Progenitor cell of endocrine pancreas (in vitro differentiated cells): ENCODE data around the gene SYT1. TPM values are rescaled to one million over a fixed set of nuclear protein-coding genes. Genes with fewer than 3 reads are reported as not detected.
A peak's percentile ranks its signal among the peaks of the same experiment; 100 is the strongest.
"Not testable (repeated sequence)": the region's sequence is repeated elsewhere in the genome, so short reads cannot be mapped to it uniquely, and the experiment has no call there.

Experiments
- DNase-seq: peaks from one replicate; pipeline ENCODE4 v3.0.0; 2021; ENCODE audit warnings: low spot score; ENCODE audit not compliant: unreplicated experiment
- H3K27ac Mint-ChIP-seq: 2 replicates; pipeline ENCODE4 v1.8.0; 2021; ENCODE audit warnings: mild to moderate bottlenecking, moderate library complexity, mixed read lengths
- H3K27me3 Mint-ChIP-seq: 2 replicates; pipeline ENCODE4 v1.8.0; 2021; ENCODE audit warnings: mixed read lengths
- H3K36me3 Mint-ChIP-seq: 2 replicates; pipeline ENCODE4 v1.8.0; 2022; ENCODE audit warnings: mixed read lengths; ENCODE audit not compliant: insufficient read depth
- H3K4me1 Mint-ChIP-seq: 2 replicates; pipeline ENCODE4 v1.8.0; 2021; ENCODE audit warnings: low read depth, mixed read lengths
- H3K4me3 Mint-ChIP-seq: 2 replicates; pipeline ENCODE4 v1.8.0; 2021; ENCODE audit warnings: low read depth, mild to moderate bottlenecking, moderate library complexity, mixed read lengths
- H3K9me3 Mint-ChIP-seq: 2 replicates; pipeline ENCODE4 v1.8.0; 2021; ENCODE audit warnings: low read depth, mixed read lengths
- total RNA-seq: library from RNA; stranded (reverse); gene quantifications from 2 replicates; pipeline ENCODE4 v1.2.1, GENCODE V29; 2021
- TF ChIP-seq, protein P1 (sequence below): fragments of 200-600 bp; sonication (generic); IDR thresholded peaks from one replicate; pipeline ENCODE4 v1.5.0; 2021; ENCODE audit warnings: antibody characterized with exemption, mild to moderate bottlenecking; ENCODE audit not compliant: unreplicated experiment

The SYT1 gene
- total RNA-seq, 1 donor from 2014 or later, result 4.3 TPM

DNA sequence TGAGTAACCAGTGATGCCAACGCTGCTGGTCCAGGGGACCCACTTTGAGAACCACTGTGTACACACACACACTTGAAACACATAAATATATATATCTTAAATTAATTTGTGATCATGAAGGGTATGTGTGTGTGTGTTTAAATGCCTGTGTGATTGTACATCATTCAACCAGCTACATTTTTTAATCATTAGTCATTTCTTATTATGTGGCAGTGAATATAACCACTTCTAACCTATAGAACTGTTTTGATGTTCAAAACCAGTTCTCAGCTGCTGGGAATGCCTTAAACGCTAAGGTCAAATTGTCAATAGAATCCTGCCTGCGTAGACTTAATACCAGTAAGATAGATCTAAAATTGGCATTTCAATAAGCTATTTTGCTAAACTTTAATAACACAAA lies 330.0 kb downstream of the SYT1 start:
- no peaks in the 10 kb centered on the region for H3K9me3 Mint-ChIP-seq
- TF ChIP-seq, protein P1, sequence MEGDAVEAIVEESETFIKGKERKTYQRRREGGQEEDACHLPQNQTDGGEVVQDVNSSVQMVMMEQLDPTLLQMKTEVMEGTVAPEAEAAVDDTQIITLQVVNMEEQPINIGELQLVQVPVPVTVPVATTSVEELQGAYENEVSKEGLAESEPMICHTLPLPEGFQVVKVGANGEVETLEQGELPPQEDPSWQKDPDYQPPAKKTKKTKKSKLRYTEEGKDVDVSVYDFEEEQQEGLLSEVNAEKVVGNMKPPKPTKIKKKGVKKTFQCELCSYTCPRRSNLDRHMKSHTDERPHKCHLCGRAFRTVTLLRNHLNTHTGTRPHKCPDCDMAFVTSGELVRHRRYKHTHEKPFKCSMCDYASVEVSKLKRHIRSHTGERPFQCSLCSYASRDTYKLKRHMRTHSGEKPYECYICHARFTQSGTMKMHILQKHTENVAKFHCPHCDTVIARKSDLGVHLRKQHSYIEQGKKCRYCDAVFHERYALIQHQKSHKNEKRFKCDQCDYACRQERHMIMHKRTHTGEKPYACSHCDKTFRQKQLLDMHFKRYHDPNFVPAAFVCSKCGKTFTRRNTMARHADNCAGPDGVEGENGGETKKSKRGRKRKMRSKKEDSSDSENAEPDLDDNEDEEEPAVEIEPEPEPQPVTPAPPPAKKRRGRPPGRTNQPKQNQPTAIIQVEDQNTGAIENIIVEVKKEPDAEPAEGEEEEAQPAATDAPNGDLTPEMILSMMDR, result no peak
- H3K27ac Mint-ChIP-seq, result no peak overlapping the region
- H3K4me3 Mint-ChIP-seq, result no peak overlapping the region
- H3K4me1 Mint-ChIP-seq, result peaks cover 11% of the 10 kb centered on the region
- no peaks in the 10 kb centered on the region for H3K36me3 Mint-ChIP-seq
- H3K27me3 Mint-ChIP-seq, result no peaks in the 10 kb centered on the region
- DNase-seq, result no peak

DNA sequence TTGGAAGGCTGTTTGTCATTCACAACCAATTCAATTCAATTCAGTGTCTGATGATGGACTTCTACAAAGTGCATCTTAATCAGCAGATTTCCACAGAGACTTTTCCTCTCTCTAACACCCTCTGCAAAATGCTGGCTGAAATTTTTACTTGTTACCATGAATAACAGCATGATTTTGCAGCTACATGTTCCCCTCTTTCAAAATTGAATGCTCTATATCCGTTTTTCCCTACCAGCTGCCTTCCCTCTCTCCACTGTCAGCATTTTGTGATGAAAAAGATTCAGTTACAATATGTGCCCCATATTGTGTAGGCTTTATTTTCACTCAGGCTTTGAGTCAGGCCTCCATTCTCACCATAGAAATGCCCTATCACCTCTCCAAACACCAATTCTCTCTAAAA lies 334.6 kb downstream of the SYT1 start:
- Mint-ChIP-seq H3K27ac (no peak overlapping the region), H3K27me3 (no peaks in the 10 kb centered on the region), H3K4me3 (no peak overlapping the region), H3K4me1 (peaks cover 13% of the 10 kb centered on the region), H3K36me3 (no peaks in the 10 kb centered on the region), H3K9me3 (no peaks in the 10 kb centered on the region)
- TF ChIP-seq, protein P1, result no peak
- DNase-seq, result no peak

DNA sequence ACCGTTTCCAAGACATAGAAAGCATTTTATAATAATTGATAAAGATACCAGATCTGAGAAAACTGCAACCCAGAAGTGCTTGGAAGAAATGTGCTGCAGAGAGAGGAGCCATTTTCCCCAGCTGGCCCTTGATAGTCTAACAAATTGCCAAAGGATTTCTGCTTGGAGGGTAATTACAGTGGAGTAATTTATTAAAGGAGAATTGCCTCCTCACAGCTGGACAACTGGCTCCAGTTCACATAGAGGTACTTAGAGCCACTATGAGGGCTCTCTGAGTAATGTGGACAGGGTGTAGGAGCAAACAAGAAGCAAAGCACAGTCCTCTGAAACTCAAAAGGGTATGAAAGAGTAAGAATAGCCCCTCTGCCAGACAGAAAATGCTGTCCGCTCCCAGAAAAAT lies 335.6 kb downstream of the SYT1 start:
- no peaks in the 10 kb centered on the region for H3K27me3 Mint-ChIP-seq
- H3K27ac Mint-ChIP-seq, result peak overlapping the region; percentile 74
- H3K9me3 Mint-ChIP-seq, result no peaks in the 10 kb centered on the region
- no peak for DNase-seq
- H3K4me3 Mint-ChIP-seq, result no peak overlapping the region
- no peaks in the 10 kb centered on the region for H3K36me3 Mint-ChIP-seq
- TF ChIP-seq, protein P1, result no peak
- H3K4me1 Mint-ChIP-seq, result peaks cover 13% of the 10 kb centered on the region

DNA sequence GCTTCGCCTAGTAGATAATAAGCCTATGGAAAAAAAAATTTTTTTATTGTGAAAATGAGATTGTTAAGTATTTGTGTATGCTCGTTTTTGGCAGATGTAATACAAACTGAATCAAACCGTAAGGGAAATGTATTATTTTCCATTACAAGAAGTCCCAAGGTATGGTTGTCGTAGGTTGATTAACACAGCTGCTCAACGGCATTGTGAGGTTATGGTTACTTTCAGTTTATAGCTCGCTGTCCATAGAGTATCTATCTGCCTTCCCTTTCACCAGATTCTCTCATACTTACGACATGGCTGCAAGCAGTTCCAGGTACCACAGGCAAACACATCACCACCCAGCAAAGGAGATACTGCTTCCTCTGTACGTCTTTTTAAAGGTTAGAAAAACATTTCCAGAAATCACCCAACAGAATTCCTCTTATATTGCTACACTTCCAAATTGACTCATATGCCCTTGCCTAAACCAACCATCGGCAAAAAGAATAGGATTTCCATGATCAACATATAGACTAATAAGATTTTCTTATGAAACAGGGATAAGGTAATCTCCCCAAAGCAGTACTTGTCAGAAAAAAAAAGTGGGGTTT lies 338.6 kb downstream of the SYT1 start:
- Mint-ChIP-seq H3K9me3 (no peaks in the 10 kb centered on the region), H3K4me1 (peaks cover 8% of the 10 kb centered on the region), H3K27me3 (no peaks in the 10 kb centered on the region), H3K36me3 (no peaks in the 10 kb centered on the region), H3K4me3 (no peak overlapping the region), H3K27ac (no peak overlapping the region)
- no peak for DNase-seq
- TF ChIP-seq, protein P1, result no peak

DNA sequence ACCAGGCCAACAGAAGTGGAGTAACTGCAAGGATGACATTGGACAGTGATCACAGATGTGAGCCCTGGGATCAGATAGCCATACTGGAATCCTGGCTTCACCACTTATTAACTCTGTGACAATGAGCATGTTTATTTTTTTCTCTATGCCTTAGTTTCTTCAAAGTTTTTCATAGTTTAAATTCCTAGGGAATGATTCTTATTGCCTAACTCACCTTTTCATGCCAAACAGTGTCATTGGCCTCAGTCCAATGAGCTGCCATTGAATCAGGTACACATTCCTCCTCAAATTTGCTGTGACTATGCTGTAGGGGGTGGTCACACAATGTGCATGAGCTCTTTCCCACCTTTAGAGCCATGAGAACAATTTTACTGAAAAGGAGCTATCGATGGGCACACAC lies 342.3 kb downstream of the SYT1 start:
- Mint-ChIP-seq H3K36me3 (no peaks in the 10 kb centered on the region), H3K27ac (no peak overlapping the region), H3K4me1 (no peaks in the 10 kb centered on the region), H3K4me3 (no peak overlapping the region), H3K27me3 (no peaks in the 10 kb centered on the region), H3K9me3 (peaks cover 3% of the 10 kb centered on the region)
- TF ChIP-seq, protein P1, result no peak
- DNase-seq, result no peak

DNA sequence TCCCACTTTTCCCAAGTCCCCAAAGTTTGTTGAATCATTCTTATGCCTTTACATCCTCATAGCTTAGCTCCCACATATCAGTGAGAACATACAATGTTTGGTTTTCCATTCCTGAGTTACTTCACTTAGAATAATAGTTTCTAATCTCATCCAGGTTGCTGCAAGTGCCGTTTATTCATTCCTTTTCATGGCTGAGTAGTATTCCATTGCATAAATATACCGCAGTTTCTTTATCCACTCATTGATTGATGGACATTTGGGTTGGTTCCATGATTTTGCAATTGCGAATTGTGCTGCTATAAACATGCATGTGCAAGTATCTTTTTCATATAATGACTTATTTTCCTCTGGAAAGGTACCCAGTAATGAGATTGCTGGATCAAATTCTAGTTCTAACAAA lies 345.8 kb downstream of the SYT1 start:
- not testable (repeated sequence) for H3K27ac Mint-ChIP-seq, H3K4me3 Mint-ChIP-seq, H3K4me1 Mint-ChIP-seq, H3K9me3 Mint-ChIP-seq, H3K27me3 Mint-ChIP-seq, H3K36me3 Mint-ChIP-seq, DNase-seq
